ENCODE data around the gene STMP1. TPM values are rescaled to one million over a fixed set of nuclear protein-coding genes. Genes with fewer than 3 reads are reported as not detected.
"Not testable (repeated sequence)": the region's sequence is repeated elsewhere in the genome, so short reads cannot be mapped to it uniquely, and the experiment has no call there.

The STMP1 gene
- total and polyA plus RNA-seq, 2 experiments from 2014 or later: 23.0 to 78.4 TPM

DNA sequence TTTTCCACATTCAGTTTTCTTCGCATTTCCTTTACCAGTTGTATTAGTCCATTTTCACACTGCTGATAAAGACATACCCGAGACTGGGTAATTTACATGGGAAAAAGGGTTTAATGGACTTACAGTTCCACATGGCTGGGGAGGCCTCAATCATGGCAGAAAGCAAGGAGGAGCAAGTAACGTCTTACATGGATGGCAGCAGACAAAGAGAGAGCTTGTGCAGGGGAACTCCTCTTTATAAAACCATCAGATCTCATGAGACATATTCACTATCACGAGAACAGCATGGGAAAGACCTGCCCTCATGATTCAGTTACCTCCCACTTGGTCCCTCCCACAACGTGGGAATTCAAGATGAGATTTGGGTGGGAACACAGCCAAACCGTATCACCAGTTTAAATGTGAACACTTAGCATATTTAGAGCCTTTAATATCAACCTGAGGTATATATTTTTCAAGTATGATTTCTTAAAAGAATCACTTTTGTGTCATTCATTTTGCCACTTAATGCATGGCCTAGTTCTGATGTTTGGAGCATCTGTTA is 6.6 kb downstream of the STMP1 start:
- H3K9me2 ChIP-seq (ENCODE audit: insufficient read depth); H3K9me3 Mint-ChIP-seq; DNase-seq (ENCODE audit: low spot score); H3K4me2 ChIP-seq; H3K4me1 Mint-ChIP-seq; H3K4me1 ChIP-seq (ENCODE audit: insufficient read depth); H3K27me3 Mint-ChIP-seq (ENCODE audit: insufficient read depth, low read depth, poor library complexity); H3K4me3 ChIP-seq; H3K36me3 ChIP-seq (ENCODE audit: insufficient read depth); H4K20me1 ChIP-seq (replicated peaks; ENCODE audit: insufficient read depth); H2AFZ ChIP-seq; ATAC-seq; H3K4me3 Mint-ChIP-seq; H3K27ac Mint-ChIP-seq; H3K27me3 ChIP-seq (ENCODE audit: insufficient read depth); H3F3A ChIP-seq (replicated peaks; ENCODE audit: low read depth); H3K27ac ChIP-seq (ENCODE audit: low read depth): not testable (repeated sequence)
- peaks cover 93% of the 10 kb centered on the region for H3K79me2 ChIP-seq (replicated peaks; ENCODE audit: insufficient read depth)
- H3K36me3 Mint-ChIP-seq (ENCODE audit: low read depth): peaks cover 28% of the 10 kb centered on the region

DNA sequence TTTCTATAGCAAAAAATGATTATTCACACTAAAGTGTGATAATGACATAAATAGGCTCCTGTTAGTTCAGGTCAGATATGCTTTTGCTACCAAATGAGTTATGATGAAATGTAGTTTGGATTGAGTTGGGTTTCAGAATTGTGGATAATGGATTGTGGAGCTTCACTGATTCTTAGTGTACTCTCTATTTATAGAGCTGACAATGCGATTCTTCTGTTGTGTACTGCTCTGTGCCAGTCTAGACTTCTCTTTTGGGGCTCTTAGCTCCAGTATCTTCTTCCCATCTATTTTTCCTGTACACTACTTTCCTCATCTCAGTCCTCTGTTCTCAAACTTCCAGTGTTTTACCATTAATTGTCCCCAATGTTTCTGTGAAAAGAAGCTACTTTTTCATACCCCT is 7.5 kb downstream of the STMP1 start:
- H3K4me3 ChIP-seq: no peak overlapping the region
- DNase-seq (ENCODE audit: low spot score): no peak
- 0 out of 2 replicates have a peak, but pooled peaks cover 3% of the 10 kb centered on the region for H3F3A ChIP-seq (replicated peaks; ENCODE audit: low read depth)
- H3K79me2 ChIP-seq (replicated peaks; ENCODE audit: insufficient read depth): peaks cover 92% of the 10 kb centered on the region
- no peak overlapping the region for H3K4me2 ChIP-seq
- H3K4me1 Mint-ChIP-seq: peaks cover 6% of the 10 kb centered on the region
- ATAC-seq: no peak
- H3K36me3 Mint-ChIP-seq (ENCODE audit: low read depth): peaks cover 35% of the 10 kb centered on the region
- no peaks in the 10 kb centered on the region for H3K4me1 ChIP-seq (ENCODE audit: insufficient read depth)
- H3K4me3 Mint-ChIP-seq: no peak overlapping the region
- no peak overlapping the region for H2AFZ ChIP-seq
- no peaks in the 10 kb centered on the region for H3K9me2 ChIP-seq (ENCODE audit: insufficient read depth)
- no peaks in the 10 kb centered on the region; the same call in 2 of the 3 replicates for H3K9me3 Mint-ChIP-seq
- no peaks in the 10 kb centered on the region for H3K27me3 ChIP-seq (ENCODE audit: insufficient read depth)
- no peaks in the 10 kb centered on the region for H3K36me3 ChIP-seq (ENCODE audit: insufficient read depth)
- H3K27ac ChIP-seq (ENCODE audit: low read depth): no peak overlapping the region
- H4K20me1 ChIP-seq (replicated peaks; ENCODE audit: insufficient read depth): 0 out of 2 replicates have a peak, but pooled peaks cover 5% of the 10 kb centered on the region
- peaks cover 4% of the 10 kb centered on the region for H3K27me3 Mint-ChIP-seq (ENCODE audit: insufficient read depth, low read depth, poor library complexity)
- H3K27ac Mint-ChIP-seq: no peak overlapping the region
- TF ChIP-seq EZH2 (IDR thresholded peaks at IDR 0.05; ENCODE audit: low read depth, unreplicated experiment) (no peak), NANOG (IDR thresholded peaks at IDR 0.05; ENCODE audit: borderline replicate concordance) (no peak), EZH2phosphoT487 (IDR thresholded peaks at IDR 0.05; ENCODE audit: unreplicated experiment) (no peak), ZNF331 (CRISPR knock-in tag; IDR thresholded peaks at IDR 0.05; ENCODE audit: low read depth) (no peak), CREB1 (CRISPR knock-in tag; IDR thresholded peaks at IDR 0.05; ENCODE audit: low read depth) (no peak), POLR2AphosphoS5 (IDR thresholded peaks at IDR 0.05; ENCODE audit: low read depth) (no peak), JUNB (IDR thresholded peaks at IDR 0.05; ENCODE audit: unreplicated experiment) (no peak), STAT1 (IDR thresholded peaks at IDR 0.05; ENCODE audit: unreplicated experiment) (no peak)
- TF ChIP-seq, protein P1, sequence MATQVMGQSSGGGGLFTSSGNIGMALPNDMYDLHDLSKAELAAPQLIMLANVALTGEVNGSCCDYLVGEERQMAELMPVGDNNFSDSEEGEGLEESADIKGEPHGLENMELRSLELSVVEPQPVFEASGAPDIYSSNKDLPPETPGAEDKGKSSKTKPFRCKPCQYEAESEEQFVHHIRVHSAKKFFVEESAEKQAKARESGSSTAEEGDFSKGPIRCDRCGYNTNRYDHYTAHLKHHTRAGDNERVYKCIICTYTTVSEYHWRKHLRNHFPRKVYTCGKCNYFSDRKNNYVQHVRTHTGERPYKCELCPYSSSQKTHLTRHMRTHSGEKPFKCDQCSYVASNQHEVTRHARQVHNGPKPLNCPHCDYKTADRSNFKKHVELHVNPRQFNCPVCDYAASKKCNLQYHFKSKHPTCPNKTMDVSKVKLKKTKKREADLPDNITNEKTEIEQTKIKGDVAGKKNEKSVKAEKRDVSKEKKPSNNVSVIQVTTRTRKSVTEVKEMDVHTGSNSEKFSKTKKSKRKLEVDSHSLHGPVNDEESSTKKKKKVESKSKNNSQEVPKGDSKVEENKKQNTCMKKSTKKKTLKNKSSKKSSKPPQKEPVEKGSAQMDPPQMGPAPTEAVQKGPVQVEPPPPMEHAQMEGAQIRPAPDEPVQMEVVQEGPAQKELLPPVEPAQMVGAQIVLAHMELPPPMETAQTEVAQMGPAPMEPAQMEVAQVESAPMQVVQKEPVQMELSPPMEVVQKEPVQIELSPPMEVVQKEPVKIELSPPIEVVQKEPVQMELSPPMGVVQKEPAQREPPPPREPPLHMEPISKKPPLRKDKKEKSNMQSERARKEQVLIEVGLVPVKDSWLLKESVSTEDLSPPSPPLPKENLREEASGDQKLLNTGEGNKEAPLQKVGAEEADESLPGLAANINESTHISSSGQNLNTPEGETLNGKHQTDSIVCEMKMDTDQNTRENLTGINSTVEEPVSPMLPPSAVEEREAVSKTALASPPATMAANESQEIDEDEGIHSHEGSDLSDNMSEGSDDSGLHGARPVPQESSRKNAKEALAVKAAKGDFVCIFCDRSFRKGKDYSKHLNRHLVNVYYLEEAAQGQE (IDR thresholded peaks at IDR 0.05; ENCODE audit: unreplicated experiment): no peak
- TF ChIP-seq, protein P2, sequence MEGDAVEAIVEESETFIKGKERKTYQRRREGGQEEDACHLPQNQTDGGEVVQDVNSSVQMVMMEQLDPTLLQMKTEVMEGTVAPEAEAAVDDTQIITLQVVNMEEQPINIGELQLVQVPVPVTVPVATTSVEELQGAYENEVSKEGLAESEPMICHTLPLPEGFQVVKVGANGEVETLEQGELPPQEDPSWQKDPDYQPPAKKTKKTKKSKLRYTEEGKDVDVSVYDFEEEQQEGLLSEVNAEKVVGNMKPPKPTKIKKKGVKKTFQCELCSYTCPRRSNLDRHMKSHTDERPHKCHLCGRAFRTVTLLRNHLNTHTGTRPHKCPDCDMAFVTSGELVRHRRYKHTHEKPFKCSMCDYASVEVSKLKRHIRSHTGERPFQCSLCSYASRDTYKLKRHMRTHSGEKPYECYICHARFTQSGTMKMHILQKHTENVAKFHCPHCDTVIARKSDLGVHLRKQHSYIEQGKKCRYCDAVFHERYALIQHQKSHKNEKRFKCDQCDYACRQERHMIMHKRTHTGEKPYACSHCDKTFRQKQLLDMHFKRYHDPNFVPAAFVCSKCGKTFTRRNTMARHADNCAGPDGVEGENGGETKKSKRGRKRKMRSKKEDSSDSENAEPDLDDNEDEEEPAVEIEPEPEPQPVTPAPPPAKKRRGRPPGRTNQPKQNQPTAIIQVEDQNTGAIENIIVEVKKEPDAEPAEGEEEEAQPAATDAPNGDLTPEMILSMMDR (conservative IDR thresholded peaks at IDR 0.05; ENCODE audit: low read depth in 2 of 2): no peak
- TF ChIP-seq, protein P3, sequence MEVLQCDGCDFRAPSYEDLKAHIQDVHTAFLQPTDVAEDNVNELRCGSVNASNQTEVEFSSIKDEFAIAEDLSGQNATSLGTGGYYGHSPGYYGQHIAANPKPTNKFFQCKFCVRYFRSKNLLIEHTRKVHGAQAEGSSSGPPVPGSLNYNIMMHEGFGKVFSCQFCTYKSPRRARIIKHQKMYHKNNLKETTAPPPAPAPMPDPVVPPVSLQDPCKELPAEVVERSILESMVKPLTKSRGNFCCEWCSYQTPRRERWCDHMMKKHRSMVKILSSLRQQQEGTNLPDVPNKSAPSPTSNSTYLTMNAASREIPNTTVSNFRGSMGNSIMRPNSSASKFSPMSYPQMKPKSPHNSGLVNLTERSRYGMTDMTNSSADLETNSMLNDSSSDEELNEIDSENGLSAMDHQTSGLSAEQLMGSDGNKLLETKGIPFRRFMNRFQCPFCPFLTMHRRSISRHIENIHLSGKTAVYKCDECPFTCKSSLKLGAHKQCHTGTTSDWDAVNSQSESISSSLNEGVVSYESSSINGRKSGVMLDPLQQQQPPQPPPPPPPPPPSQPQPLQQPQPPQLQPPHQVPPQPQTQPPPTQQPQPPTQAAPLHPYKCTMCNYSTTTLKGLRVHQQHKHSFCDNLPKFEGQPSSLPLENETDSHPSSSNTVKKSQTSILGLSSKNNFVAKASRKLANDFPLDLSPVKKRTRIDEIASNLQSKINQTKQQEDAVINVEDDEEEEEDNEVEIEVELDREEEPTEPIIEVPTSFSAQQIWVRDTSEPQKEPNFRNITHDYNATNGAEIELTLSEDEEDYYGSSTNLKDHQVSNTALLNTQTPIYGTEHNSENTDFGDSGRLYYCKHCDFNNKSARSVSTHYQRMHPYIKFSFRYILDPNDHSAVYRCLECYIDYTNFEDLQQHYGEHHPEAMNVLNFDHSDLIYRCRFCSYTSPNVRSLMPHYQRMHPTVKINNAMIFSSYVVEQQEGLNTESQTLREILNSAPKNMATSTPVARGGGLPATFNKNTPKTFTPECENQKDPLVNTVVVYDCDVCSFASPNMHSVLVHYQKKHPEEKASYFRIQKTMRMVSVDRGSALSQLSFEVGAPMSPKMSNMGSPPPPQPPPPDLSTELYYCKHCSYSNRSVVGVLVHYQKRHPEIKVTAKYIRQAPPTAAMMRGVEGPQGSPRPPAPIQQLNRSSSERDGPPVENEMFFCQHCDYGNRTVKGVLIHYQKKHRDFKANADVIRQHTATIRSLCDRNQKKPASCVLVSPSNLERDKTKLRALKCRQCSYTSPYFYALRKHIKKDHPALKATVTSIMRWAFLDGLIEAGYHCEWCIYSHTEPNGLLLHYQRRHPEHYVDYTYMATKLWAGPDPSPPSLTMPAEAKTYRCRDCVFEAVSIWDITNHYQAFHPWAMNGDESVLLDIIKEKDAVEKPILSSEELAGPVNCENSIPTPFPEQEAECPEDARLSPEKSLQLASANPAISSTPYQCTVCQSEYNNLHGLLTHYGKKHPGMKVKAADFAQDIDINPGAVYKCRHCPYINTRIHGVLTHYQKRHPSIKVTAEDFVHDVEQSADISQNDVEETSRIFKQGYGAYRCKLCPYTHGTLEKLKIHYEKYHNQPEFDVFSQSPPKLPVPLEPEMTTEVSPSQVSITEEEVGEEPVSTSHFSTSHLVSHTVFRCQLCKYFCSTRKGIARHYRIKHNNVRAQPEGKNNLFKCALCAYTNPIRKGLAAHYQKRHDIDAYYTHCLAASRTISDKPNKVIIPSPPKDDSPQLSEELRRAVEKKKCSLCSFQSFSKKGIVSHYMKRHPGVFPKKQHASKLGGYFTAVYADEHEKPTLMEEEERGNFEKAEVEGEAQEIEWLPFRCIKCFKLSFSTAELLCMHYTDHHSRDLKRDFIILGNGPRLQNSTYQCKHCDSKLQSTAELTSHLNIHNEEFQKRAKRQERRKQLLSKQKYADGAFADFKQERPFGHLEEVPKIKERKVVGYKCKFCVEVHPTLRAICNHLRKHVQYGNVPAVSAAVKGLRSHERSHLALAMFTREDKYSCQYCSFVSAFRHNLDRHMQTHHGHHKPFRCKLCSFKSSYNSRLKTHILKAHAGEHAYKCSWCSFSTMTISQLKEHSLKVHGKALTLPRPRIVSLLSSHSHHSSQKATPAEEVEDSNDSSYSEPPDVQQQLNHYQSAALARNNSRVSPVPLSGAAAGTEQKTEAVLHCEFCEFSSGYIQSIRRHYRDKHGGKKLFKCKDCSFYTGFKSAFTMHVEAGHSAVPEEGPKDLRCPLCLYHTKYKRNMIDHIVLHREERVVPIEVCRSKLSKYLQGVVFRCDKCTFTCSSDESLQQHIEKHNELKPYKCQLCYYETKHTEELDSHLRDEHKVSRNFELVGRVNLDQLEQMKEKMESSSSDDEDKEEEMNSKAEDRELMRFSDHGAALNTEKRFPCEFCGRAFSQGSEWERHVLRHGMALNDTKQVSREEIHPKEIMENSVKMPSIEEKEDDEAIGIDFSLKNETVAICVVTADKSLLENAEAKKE (CRISPR knock-in tag; IDR thresholded peaks at IDR 0.05): no peak
